K562 (cell line): ENCODE measurements around the gene RPS27. TPM values are rescaled to one million over a fixed set of nuclear protein-coding genes. Genes with fewer than 3 reads are reported as not detected.
A peak's percentile ranks its signal among the peaks of the same experiment; 100 is the strongest.

ENCODE experiments used
- ATAC-seq: fragments of 200-7000 bp; cut with Tn5 transposase; 3 replicates; pipeline ENCODE4 v1.9.1; 2020; ENCODE audit warnings: moderate library complexity
- BruUV-seq: library from RNA; stranded (reverse); fragments of 400-500 nt; replicated peaks from 2 replicates; lab custom pipeline; 2021; lab: Mats Ljungman, UMichigan
- CTCF ChIA-PET: fragments of 300-600 bp; formaldehyde crosslinking; extraction: SDS; loops from one replicate; lab custom pipeline; 2021; ENCODE audit warnings: low intra/inter-chr PET ratio; lab: Yijun Ruan, JAX
- POLR2A ChIA-PET: fragments of 300-600, 350-650 bp; sonication (Branson Sonifier 250); formaldehyde crosslinking; extraction: SDS; loops from one replicate; lab custom pipeline; 2021; ENCODE audit warnings: antibody characterized with exemption, inconsistent platforms; lab: Yijun Ruan, JAX
- DNase-seq, 4 experiments: peaks; one replicate each; pipeline versions ENCODE4 v3.0.0 to v3.0.0-alpha.2; 2011 to 2018; ENCODE audit warnings: low spot score in 3 of 4, mixed read lengths in 3 of 4; ENCODE audit errors: extremely low read depth in 1 of 4
- FAIRE-seq: peaks from 2 replicates; lab custom pipeline; 2011; peaks lifted over from hg19 to GRCh38; lab: Jason Lieb, UNC
- H2AFZ ChIP-seq: 2 replicates; pipeline ENCODE4 v1.6.0; 2011; ENCODE audit warnings: low read depth, low read length, control low read depth, inconsistent platforms
- H3K27ac ChIP-seq: fragments of 200-600 bp; 3 replicates; pipeline ENCODE4 v1.8.0; 2011; ENCODE audit warnings: low read depth, mild to moderate bottlenecking, control low read depth, inconsistent platforms, low read length, moderate library complexity, mixed read lengths; ENCODE audit errors: extremely low read depth
- H3K27me3 ChIP-seq, 2 experiments: fragments of 300-600 bp in 1 of 2; 2 replicates in 1 of 2; 3 replicates in 1 of 2; pipeline versions ENCODE4 v1.6.0 to v1.8.0; 2011; ENCODE audit warnings: inconsistent platforms in 2 of 2, low read length in 2 of 2, mild to moderate bottlenecking in 1 of 2, mixed read lengths in 1 of 2, moderate library complexity in 1 of 2; ENCODE audit not compliant: control insufficient read depth in 2 of 2, insufficient read depth in 2 of 2
- H3K36me3 ChIP-seq: fragments of 300-600 bp; 3 replicates; pipeline ENCODE4 v1.8.0; 2011; ENCODE audit warnings: mild to moderate bottlenecking, low read length, inconsistent platforms; ENCODE audit not compliant: control insufficient read depth, insufficient read depth
- H3K4me1 ChIP-seq, 2 experiments: fragments of 200-600 bp in 1 of 2; replicated peaks in 1 of 2; 2 replicates in 1 of 2; 3 replicates in 1 of 2; pipeline versions ENCODE4 v1.5.1 to v1.8.0; 2011; ENCODE audit warnings: inconsistent platforms in 2 of 2, low read length in 2 of 2, mild to moderate bottlenecking in 1 of 2, mixed read lengths in 1 of 2, moderate library complexity in 1 of 2; ENCODE audit not compliant: control insufficient read depth in 2 of 2, insufficient read depth in 2 of 2
- H3K4me2 ChIP-seq: 2 replicates; pipeline ENCODE4 v1.6.1; 2011; ENCODE audit warnings: low read length, control low read depth, inconsistent platforms, mixed read lengths; ENCODE audit not compliant: insufficient read depth
- H3K4me3 ChIP-seq: fragments of 200-600 bp; sonication (generic), shearing (Covaris generic); 2 replicates; pipeline ENCODE4 v1.5.1; 2016; ENCODE audit warnings: control low read depth, inconsistent platforms
- H3K79me2 ChIP-seq: fragments of 200-600 bp; 3 replicates; pipeline ENCODE4 v1.8.0; 2011; ENCODE audit warnings: low read length, inconsistent platforms; ENCODE audit not compliant: control insufficient read depth, insufficient read depth
- H3K9ac ChIP-seq, 2 experiments: 2 replicates each; pipeline versions ENCODE4 v1.6.0 to v1.6.1; 2011; ENCODE audit warnings: low read depth in 2 of 2, low read length in 2 of 2, control low read depth in 1 of 2, inconsistent platforms in 1 of 2, mild to moderate bottlenecking in 1 of 2, mixed read lengths in 1 of 2; ENCODE audit not compliant: insufficient read depth in 1 of 2
- H3K9me1 ChIP-seq: one replicate; pipeline ENCODE4 v1.6.0; 2011; ENCODE audit warnings: inconsistent platforms, mild to moderate bottlenecking, low read length, moderate library complexity; ENCODE audit not compliant: control insufficient read depth, insufficient read depth
- H3K9me3 ChIP-seq: replicated peaks from 2 replicates; pipeline ENCODE4 v1.5.1; 2011; ENCODE audit warnings: low read depth, low read length, inconsistent platforms; ENCODE audit not compliant: control insufficient read depth, insufficient read depth
- H4K20me1 ChIP-seq: replicated peaks from 2 replicates; pipeline ENCODE4 v1.6.1; 2011; ENCODE audit warnings: low read length, inconsistent platforms, mixed read lengths; ENCODE audit not compliant: control insufficient read depth, insufficient read depth
- GATAD2A ChIP-seq: fragments of 450-650 bp; IDR thresholded peaks from 2 replicates; pipeline ENCODE4 v1.6.1; 2017
- GTF2A2 ChIP-seq: IDR thresholded peaks from 2 replicates; pipeline ENCODE4 v1.6.1; 2016; ENCODE audit warnings: mild to moderate bottlenecking, missing genetic modification characterization, missing compliant biosample characterization
- MCM2 ChIP-seq: fragments of 450-650 bp; IDR thresholded peaks from 2 replicates; pipeline ENCODE4 v1.6.1; 2017; ENCODE audit warnings: low read depth, mild to moderate bottlenecking
- NR1H2 ChIP-seq: sonication (generic); formaldehyde crosslinking; IDR thresholded peaks from 2 replicates; pipeline ENCODE4 v1.4.0; 2020; ENCODE audit warnings: mild to moderate bottlenecking, missing genetic modification reagents
- WHSC1 ChIP-seq: IDR thresholded peaks from one replicate; pipeline ENCODE4 v1.6.1; 2012; ENCODE audit warnings: low read length, control low read depth, inconsistent platforms
- ZBTB7A ChIP-seq: IDR thresholded peaks from 2 replicates; pipeline ENCODE4 v1.6.1; 2011; ENCODE audit warnings: low read depth, mild to moderate bottlenecking, low read length, moderate library complexity, borderline replicate concordance; ENCODE audit not compliant: control insufficient read depth
- ZNF668 ChIP-seq: fragments of 250-450 bp; sonication (Bioruptor Pico); IDR thresholded peaks from 2 replicates; pipeline ENCODE4 v1.8.0; 2022; ENCODE audit warnings: mild to moderate bottlenecking, inconsistent platforms
- WGBS: fragments of 100-300 bp; shearing (Covaris generic); methylation state at CpG from one replicate; pipeline ENCODE4 v1.1.6; 2016; ENCODE audit warnings: low coverage, mixed read lengths; ENCODE audit not compliant: insufficient coverage; ENCODE audit errors: missing lambda C conversion rate; 5-methylcytosine and 5-hydroxymethylcytosine counted together
- in situ Hi-C: fragments of 300-500 bp; cut with MboI; formaldehyde crosslinking; loops from 4 replicates; pipeline ENCODE4 v1.15.0; 2018; ENCODE audit warnings: inconsistent platforms, mixed read lengths
- intact Hi-C: fragments of 100-400 bp; cut with micrococcal nuclease; formaldehyde crosslinking; loops from 2 replicates; pipeline ENCODE4 v1.14.2; 2022
- polyA plus RNA-seq, 8 experiments: library from polyadenylated mRNA; depleted of rRNA in 4 of 8; stranded (reverse) in 5 of 8; unstranded in 3 of 8; fragments of >200 nt; fragmentation: Nextera tagmentation in 2 of 8; fragmentation: Illumina TruSeq in 1 of 8; extraction: Ambion mirVana in 2 of 8; extraction: Trizol in 1 of 8; gene quantifications; 2 replicates each; pipeline versions ENCODE4 v1.2.1 to v1.2.3, GENCODE V29; 2011 to 2014; ENCODE audit warnings: inconsistent platforms in 1 of 8, missing spikeins in 1 of 8
- total RNA-seq, 7 experiments: library from RNA; depleted of rRNA in 6 of 7; stranded (reverse); fragments of >200 nt in 6 of 7; fragmentation: Illumina TruSeq in 2 of 7; extraction: Trizol in 2 of 7; gene quantifications; 2 replicates each; pipeline versions ENCODE4 v1.2.1 to v1.2.3, GENCODE V29; 2011 to 2021; ENCODE audit warnings: low replicate concordance in 1 of 7
- TF ChIP-seq, protein P1 (sequence below): fragments of 200-800 bp; sonication (Bioruptor generic); IDR thresholded peaks from 2 replicates; pipeline ENCODE4 v1.6.1; 2017; ENCODE audit warnings: missing genetic modification characterization, missing compliant biosample characterization
- TF ChIP-seq, protein P2 (sequence below), 3 experiments: fragments of 200-800 bp in 1 of 3; sonication (Bioruptor generic) in 1 of 3; sonication (generic) in 1 of 3; formaldehyde crosslinking in 1 of 3; IDR thresholded peaks; 2 replicates each; pipeline versions ENCODE4 v1.6.1 to v1.8.0; 2016 to 2022; ENCODE audit warnings: mild to moderate bottlenecking in 2 of 3, missing compliant biosample characterization in 2 of 3, missing genetic modification characterization in 2 of 3, missing genetic modification reagents in 1 of 3
- TF ChIP-seq, protein P3 (sequence below): sonication (generic); formaldehyde crosslinking; IDR thresholded peaks from 2 replicates; pipeline ENCODE4 v1.8.0; 2023; ENCODE audit warnings: mild to moderate bottlenecking, missing genetic modification reagents
- TF ChIP-seq, protein P4 (sequence below): sonication (generic); formaldehyde crosslinking; IDR thresholded peaks from 2 replicates; pipeline ENCODE4 v1.8.0; 2022; ENCODE audit warnings: missing genetic modification reagents, mild to moderate bottlenecking, borderline replicate concordance
- TF ChIP-seq, protein P5 (sequence below), 2 experiments: fragments of 200-800 bp in 1 of 2; sonication (Bioruptor generic) in 1 of 2; sonication (generic) in 1 of 2; formaldehyde crosslinking in 1 of 2; IDR thresholded peaks in 1 of 2; conservative IDR thresholded peaks in 1 of 2; 2 replicates each; pipeline versions ENCODE4 v1.5.0 to v1.6.1; 2016 to 2020; ENCODE audit warnings: missing compliant biosample characterization in 1 of 2, missing genetic modification characterization in 1 of 2, missing genetic modification reagents in 1 of 2

Gene RPS27
- total and polyA plus RNA-seq, 9 of the 15 experiments (the other 6 are each of a cell fraction or from before 2014, with no cell fraction given) = 2,091 to 9,377 (median 6,706) TPM

DNA sequence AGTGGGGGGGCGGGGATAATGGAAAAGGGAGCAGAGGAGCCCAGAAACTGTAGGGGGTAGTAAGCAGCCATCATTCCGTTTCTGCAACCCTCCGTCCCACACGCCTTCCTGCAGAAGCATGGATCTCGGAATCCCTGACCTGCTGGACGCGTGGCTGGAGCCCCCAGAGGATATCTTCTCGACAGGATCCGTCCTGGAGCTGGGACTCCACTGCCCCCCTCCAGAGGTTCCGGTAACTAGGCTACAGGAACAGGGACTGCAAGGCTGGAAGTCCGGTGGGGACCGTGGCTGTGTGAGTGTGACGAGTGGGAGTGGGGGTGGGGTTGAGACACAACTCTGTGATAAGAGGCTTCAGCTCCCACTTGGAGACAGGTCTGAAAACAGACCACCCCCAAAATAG lies 22.2 kb upstream of the RPS27 start:
- Histone ChIP-seq H3K9me3 (no peaks in the 10 kb centered on the region), H3K9me1 (no peaks in the 10 kb centered on the region), H3K4me3 (peak overlapping the region; percentile 51), H3K36me3 (peaks cover 5% of the 10 kb centered on the region; the same call in 2 of the 3 replicates), H3K79me2 (peaks cover 35% of the 10 kb centered on the region), H2AFZ (peak overlapping the region; percentile 89), H4K20me1 (no peaks in the 10 kb centered on the region), H3K9ac (peak overlapping the region; percentile 89 to 99), H3K4me2 (peak overlapping the region; percentile 87), H3K27me3 (no peaks in the 10 kb centered on the region), H3K4me1 (peaks cover 7 to 15% of the 10 kb centered on the region in 2 experiments; a peak in 4 of 5 replicates), H3K27ac (peak overlapping the region; percentile 82)
- CTCF ChIA-PET = no interaction called here
- no peak for FAIRE-seq
- no peak for ATAC-seq
- intact Hi-C loops = loop anchor here (5.0 kb wide), 1 partner anchor 171 kb away; no protein-coding TSS in a partner anchor
- no TSS peak for BruUV-seq
- in situ Hi-C loops = no loop called here
- POLR2A ChIA-PET = interaction anchor here (0.7 to 4.8 kb wide), 7 partner anchors 9 to 23 kb away, joined by 3 to 84 read pairs (median 16); partner anchors contain the start of genes CRTC2, DENND4B, JTB and RAB13
- peak in 2 of 4 experiments; percentile 27 to 60 for DNase-seq
- 8% methylated on average over 12 of the region's 13 CpGs for whole genome bisulfite sequencing
- TF ChIP-seq, protein P1, sequence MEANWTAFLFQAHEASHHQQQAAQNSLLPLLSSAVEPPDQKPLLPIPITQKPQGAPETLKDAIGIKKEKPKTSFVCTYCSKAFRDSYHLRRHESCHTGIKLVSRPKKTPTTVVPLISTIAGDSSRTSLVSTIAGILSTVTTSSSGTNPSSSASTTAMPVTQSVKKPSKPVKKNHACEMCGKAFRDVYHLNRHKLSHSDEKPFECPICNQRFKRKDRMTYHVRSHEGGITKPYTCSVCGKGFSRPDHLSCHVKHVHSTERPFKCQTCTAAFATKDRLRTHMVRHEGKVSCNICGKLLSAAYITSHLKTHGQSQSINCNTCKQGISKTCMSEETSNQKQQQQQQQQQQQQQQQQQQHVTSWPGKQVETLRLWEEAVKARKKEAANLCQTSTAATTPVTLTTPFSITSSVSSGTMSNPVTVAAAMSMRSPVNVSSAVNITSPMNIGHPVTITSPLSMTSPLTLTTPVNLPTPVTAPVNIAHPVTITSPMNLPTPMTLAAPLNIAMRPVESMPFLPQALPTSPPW (CRISPR knock-in tag) = peak; percentile 43; the same call in 1 of the 2 replicates
- TF ChIP-seq, protein P2, sequence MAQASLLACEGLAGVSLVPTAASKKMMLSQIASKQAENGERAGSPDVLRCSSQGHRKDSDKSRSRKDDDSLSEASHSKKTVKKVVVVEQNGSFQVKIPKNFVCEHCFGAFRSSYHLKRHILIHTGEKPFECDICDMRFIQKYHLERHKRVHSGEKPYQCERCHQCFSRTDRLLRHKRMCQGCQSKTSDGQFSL (CRISPR knock-in tag; IDR thresholded peaks at IDR 0.05) = peak; percentile 51
- TF ChIP-seq, protein P2 (tag; IDR thresholded peaks at IDR 0.05) = no peak; a peak in 1 of 4 replicates
- TF ChIP-seq NR1H2 (no peak), GATAD2A (0 out of 2 replicates have a peak, but pooled peaks have one; percentile 23), WHSC1 (no peak), MCM2 (no peak), ZNF668 (CRISPR knock-in tag) (no peak), GTF2A2 (tag) (no peak), ZBTB7A (peak; percentile 12; the same call in 1 of the 2 replicates)
- TF ChIP-seq, protein P3, sequence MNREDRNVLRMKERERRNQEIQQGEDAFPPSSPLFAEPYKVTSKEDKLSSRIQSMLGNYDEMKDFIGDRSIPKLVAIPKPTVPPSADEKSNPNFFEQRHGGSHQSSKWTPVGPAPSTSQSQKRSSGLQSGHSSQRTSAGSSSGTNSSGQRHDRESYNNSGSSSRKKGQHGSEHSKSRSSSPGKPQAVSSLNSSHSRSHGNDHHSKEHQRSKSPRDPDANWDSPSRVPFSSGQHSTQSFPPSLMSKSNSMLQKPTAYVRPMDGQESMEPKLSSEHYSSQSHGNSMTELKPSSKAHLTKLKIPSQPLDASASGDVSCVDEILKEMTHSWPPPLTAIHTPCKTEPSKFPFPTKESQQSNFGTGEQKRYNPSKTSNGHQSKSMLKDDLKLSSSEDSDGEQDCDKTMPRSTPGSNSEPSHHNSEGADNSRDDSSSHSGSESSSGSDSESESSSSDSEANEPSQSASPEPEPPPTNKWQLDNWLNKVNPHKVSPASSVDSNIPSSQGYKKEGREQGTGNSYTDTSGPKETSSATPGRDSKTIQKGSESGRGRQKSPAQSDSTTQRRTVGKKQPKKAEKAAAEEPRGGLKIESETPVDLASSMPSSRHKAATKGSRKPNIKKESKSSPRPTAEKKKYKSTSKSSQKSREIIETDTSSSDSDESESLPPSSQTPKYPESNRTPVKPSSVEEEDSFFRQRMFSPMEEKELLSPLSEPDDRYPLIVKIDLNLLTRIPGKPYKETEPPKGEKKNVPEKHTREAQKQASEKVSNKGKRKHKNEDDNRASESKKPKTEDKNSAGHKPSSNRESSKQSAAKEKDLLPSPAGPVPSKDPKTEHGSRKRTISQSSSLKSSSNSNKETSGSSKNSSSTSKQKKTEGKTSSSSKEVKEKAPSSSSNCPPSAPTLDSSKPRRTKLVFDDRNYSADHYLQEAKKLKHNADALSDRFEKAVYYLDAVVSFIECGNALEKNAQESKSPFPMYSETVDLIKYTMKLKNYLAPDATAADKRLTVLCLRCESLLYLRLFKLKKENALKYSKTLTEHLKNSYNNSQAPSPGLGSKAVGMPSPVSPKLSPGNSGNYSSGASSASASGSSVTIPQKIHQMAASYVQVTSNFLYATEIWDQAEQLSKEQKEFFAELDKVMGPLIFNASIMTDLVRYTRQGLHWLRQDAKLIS (CRISPR knock-in tag) = no peak
- TF ChIP-seq, protein P4, sequence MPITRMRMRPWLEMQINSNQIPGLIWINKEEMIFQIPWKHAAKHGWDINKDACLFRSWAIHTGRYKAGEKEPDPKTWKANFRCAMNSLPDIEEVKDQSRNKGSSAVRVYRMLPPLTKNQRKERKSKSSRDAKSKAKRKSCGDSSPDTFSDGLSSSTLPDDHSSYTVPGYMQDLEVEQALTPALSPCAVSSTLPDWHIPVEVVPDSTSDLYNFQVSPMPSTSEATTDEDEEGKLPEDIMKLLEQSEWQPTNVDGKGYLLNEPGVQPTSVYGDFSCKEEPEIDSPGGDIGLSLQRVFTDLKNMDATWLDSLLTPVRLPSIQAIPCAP = no peak
- TF ChIP-seq, protein P5, sequence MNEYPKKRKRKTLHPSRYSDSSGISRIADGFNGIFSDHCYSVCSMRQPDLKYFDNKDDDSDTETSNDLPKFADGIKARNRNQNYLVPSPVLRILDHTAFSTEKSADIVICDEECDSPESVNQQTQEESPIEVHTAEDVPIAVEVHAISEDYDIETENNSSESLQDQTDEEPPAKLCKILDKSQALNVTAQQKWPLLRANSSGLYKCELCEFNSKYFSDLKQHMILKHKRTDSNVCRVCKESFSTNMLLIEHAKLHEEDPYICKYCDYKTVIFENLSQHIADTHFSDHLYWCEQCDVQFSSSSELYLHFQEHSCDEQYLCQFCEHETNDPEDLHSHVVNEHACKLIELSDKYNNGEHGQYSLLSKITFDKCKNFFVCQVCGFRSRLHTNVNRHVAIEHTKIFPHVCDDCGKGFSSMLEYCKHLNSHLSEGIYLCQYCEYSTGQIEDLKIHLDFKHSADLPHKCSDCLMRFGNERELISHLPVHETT (CRISPR knock-in tag; conservative IDR thresholded peaks at IDR 0.05 in 1 of 2, IDR thresholded peaks at IDR 0.05 in 1 of 2) = 0 out of 4 replicates have a peak, but pooled peaks of 1 of the 2 experiments have one; percentile 29
